ENCODE measurements around the gene CAP2.
A peak's percentile ranks its signal among the peaks of the same experiment; 100 is the strongest.
"Not testable (repeated sequence)": the region's sequence is repeated elsewhere in the genome, so short reads cannot be mapped to it uniquely, and the experiment has no call there.

Gene CAP2

GRCh38 chr6:17506962-17507361 lies 113.6 kb downstream of the CAP2 start:
- no peak for DNase-seq

DNA sequence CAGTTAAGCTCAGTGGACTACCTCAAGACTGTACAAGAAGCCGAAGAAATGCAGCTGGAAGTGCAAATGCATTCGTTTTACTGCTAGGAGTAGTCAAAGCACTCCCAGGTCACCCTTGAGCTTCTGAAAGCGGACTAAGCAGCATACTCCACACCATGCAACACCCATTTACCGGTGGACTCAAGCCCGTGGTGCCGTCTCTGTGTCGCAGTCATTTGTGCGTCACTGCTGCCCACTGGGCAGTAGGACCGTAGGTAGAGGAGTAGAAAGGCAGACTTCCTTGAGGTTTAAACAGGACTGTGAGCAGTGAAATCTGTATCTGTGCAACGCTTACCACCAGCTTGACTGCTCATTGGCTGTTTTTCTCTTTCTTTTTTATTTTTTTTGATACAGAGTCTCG lies 117.7 kb downstream of the CAP2 start:
- DNase-seq: no peak

GRCh38 chr6:17511580-17511979 lies 118.2 kb downstream of the CAP2 start:
- DNase-seq: no peak

DNA sequence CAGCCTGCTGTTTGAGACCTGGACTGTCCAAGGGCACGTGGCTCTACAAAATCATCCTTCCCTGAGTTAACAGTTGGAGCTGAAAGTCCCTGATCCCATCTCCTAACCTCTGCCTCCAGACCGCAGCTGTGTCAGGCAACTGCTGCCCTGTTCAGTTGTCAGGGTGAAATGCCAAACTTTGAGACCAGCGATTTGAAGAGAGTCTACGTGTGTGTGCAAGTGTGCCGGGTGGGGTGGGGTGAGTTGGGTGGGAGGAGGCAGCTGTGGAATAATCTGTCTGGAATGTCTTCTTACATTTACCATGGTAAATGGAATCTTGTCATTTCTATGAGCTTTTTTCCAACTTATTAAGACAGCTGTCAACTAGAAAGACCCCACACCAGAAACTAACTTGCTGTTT lies 125.7 kb downstream of the CAP2 start:
- no peak for DNase-seq

DNA sequence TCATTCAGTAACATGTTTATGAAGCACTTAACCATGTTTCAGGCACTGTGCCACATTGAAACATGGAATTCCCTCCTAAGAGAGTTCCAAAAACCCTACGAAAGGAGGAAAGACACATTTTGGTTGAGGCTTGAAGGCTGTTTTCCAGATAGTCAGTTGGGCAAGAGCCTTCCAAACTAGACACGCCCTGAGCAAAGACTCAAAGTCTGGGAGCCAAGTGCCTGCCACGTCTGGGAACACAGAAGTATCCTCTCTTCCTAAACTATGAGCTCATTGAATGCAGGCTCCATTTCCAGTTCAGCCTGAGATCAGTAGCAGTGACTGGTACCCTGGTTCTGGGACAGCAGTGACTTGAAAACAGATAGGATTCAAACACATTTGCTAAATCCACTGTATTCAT lies 132.2 kb downstream of the CAP2 start:
- no peak for DNase-seq

DNA sequence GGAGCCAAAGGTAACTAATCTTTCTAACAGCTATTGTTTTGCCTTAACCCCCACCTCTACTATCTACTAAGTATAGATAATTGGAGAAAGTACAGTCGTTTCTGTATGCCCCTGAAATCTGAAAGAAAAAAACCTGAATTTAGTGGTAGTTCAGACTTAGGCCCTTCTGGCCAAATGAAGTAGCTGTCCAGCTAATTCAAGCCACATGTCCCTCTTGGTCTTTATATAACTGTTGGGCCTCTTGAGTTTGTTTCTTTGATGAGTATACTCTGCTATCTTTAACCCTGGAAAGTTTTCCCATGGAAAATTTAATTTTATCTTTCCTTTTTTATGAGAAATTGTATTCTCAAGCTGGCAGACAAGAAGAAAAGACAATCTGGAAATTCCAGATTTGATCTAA lies 133.7 kb downstream of the CAP2 start:
- DNase-seq: no peak

DNA sequence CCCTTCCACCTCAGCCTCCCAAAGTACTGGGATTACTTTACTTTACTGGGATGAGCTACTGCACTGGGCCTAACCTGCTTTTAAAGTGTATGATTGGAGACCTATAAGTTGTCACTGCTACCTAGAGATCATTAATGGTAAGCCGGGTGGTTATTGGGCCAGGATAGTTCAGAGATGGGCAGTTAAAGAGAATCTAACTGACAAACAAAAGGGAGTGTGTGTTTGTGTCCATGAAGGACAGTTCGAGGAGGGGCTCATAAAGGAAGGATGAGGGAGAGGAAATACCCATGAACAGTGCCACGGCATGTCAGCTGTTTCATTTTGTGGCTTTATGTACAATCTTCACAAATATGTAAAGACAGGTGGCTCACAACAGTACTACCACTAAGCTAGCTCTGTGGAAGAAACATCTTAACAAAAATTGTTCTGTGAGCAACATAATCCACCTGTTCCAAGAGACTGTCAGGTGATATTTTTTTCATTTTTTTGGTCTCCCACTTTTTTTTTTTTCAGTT lies 137.0 kb downstream of the CAP2 start:
- no peak for DNase-seq

DNA sequence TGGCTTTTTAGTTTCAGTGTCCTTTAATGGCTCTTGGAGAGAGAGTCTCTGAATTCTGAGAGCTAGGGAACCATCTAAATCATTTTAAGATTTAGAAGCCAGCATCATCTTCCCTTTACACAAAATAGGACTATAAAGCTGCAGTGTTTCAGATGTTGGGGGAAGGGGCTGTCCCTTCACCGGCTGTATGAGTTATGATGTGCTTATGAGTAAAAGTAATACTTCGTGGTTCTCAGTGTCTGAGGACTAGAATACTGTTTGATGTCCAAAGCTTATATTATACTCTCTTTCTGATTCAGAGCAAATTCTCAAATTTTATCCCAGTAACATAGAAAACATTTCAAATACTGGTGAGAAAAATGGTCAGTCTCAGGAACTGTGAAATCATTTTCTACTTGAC lies 143.2 kb downstream of the CAP2 start:
- no peak for DNase-seq

DNA sequence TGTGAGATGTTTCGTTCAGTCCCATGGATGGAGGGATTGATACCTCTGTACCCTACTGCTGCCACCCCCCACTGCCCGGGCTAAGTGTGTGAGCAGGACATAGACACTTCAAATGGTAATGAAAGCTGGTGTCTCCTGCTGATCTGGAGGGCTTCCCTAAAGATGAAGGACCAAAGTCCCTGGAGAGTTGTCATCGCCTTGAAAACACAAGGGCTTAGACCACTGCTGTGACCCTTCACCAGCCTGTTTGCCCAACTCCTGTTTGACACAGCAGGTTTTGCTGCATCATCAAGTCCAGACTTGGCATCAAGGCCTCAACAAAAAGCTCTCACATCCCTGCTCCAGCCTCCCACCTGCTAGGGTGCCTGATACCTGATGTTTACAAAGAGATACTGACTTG lies 148.8 kb downstream of the CAP2 start:
- DNase-seq: peak; percentile 10

DNA sequence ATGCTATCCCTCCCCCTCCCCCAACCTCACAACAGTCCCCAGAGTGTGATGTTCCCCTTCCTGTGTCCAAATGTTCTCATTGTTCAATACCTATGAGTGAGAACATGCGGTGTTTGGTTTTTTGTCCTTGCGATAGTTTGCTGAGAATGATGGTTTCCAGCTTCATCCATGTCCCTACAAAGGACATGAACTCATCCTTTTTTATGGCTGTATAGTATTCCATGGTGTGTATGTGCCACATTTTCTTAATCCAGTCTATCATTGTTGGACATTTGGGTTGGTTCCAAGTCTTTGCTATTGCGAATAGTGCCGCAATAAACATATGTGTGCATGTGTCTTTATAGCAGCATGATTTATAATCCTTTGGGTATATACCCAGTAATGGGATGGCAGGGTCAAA lies 152.3 kb downstream of the CAP2 start:
- not testable (repeated sequence) for DNase-seq

- no peak for DNase-seq
These were observed 158.1 kb downstream of the CAP2 start for GRCh38 chr6:17551383-17551958.

GRCh38 chr6:17552861-17553260 lies 159.5 kb downstream of the CAP2 start:
- DNase-seq: no peak

GRCh38 chr6:17556014-17556413 lies 162.6 kb downstream of the CAP2 start:
- DNase-seq: no peak

GRCh38 chr6:17562636-17563035 lies 169.2 kb downstream of the CAP2 start:
- DNase-seq: no peak

DNA sequence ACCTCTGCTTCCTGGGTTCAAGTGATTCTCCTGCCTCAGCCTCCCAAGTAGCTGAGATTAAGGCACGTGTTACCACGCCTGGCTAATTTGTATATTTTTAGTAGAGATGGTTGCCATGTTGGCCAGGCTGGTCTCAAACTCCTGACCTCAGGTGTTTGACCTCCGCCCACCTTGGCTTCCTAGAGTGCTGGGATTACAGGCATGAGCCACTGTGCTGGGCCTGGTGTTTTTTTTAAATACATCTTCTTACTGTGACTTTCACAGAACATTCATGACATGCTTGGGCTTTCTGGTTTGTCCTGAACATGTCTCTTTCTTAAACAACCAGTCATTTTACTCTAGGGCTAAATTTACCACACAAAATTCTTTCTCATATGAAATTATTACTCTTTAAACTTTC lies 172.0 kb downstream of the CAP2 start:
- no peak for DNase-seq

- no peak for DNase-seq
These were observed 181.6 kb downstream of the CAP2 start for GRCh38 chr6:17574866-17575560.

- DNase-seq: no peak
These were observed 183.7 kb downstream of the CAP2 start for GRCh38 chr6:17577059-17577458.

DNA sequence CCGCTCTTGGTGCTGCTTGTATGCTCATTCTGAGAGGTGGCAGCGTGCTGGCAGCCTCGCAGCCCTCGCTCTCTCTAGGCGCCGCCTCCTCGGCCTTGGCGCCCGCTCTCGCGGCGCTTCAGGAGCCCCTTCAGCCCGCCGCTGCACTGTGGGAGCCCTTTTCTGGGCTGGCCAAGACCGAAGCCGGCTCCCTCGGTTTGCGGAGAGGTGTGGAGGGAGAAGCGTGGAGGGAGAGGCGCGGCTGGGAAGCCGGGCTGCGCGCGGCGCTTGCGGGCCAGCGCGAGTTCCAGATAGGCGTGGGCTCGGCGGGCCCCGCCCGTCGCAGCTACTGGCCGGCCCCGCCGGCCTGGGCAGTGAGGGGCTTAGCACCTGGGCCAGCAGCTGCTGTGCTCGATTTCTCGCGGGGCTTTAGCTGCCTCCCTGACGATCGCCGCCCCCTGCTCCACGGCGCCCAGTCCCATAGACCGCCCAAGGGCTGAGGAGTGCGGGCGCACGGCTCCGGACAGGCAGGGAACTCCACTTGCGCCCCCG lies 187.2 kb downstream of the CAP2 start:
- no peak for DNase-seq

GRCh38 chr6:17581282-17581681 lies 187.9 kb downstream of the CAP2 start:
- DNase-seq: not testable (repeated sequence)

DNA sequence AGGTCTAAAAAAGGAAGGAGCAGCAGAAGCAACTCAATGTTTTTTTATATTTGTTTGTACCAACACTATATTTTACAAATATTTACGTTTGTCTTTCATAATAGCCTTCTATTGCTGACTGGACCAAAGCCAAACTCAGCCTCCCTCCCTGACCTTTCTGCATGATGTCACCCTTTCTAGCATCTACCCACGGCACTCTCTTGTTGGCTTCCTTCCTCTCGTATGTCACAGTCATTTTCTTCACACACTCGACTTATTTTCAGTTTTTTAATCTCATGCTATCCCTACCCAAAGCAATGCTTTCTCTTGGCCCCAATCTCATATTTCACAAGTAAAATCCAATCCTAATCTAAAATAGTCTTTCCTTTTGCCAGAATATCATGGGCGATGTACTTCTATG lies 190.4 kb downstream of the CAP2 start:
- no peak for DNase-seq

DNA sequence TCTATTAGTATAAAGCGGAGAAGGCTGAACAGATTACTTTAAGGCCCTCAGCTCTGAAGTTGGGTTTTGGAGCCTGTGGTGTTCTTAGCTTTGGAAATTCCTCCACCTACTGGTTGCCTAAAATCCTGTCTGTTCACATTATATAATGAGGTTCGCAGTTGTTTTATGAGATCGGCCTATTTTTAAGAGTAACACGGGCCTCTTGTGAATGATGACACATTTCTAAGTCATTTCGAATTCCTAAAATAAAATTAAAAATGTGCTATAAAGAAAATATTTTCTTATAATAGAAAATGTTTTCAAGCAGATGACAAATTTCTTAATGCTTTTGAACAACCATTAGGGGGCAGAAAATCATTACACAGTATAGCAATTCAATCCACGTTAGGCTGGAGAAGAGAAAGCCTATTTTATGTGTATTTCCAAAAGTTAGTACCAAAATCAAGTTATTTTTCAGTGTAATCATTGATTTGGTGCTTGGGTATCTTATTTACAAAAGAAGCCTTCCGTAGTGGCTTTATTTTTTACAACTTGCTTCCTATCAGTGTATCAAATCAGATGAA lies 190.9 kb downstream of the CAP2 start:
- peak; percentile 30 for DNase-seq

DNA sequence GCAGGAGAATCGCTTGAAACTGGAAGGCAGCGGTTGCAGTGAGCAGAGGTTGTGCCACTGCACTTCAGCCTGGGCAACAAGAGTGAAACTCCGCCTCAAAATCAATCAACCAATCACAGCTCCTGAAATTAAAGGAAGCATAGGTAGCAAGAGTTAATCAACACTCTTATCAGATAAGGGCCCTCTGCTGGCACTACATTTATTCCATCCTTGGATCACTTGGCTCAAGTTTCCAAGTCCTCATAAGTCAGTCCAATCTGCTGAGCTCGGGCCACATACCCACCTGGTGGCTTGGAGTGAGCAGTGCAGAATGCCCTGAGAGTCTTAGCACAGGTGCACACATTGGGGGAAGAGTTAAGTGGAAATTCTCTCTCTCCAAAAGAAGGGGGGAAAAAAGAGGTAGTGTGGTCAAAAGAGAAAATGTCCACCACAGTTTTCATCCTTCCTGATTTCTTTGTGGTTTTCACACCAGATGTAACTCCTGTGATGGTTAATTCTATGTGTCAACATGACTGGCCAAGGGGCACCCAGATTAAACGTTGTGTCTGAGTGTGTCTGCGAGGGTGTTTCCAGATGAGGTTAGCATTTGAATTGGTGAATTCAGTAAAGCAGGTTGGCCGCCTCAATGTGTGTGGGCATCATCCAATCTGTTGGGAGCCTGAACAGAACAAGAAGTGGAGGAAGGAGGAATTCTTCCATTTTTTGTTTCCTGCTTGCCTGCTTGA lies 192.5 kb downstream of the CAP2 start:
- no peak for DNase-seq

- DNase-seq: not testable (repeated sequence)
These were observed 193.2 kb downstream of the CAP2 start for GRCh38 chr6:17586623-17587022.

DNA sequence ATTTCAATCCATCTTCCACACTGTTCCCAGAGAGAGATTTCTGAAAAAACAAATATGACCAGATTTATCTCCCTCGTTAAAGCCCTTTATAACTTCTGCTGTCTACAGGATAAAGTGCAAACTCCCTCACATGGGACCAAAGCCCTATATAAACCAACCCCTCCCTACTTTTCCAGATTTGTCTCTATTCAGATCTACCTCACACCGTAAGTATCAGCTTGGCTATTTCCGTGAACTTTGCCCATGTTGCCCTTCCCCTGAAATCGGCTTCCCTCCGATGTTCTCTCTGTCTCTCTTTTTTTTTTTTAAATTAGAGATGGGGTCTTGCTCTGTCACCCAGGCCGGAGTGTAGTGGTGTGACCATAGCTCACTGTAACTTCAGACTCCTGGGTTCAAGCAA lies 194.6 kb downstream of the CAP2 start:
- no peak for DNase-seq
